GM19193 (cell line): ENCODE data around the gene NOTUM.

Source experiments
- POLR2A ChIP-seq: IDR thresholded peaks from 4 replicates; pipeline ENCODE4 v1.6.1; 2011; ENCODE audit not compliant: insufficient read depth, insufficient read length; ENCODE audit errors: extremely low read depth

NOTUM gene

DNA sequence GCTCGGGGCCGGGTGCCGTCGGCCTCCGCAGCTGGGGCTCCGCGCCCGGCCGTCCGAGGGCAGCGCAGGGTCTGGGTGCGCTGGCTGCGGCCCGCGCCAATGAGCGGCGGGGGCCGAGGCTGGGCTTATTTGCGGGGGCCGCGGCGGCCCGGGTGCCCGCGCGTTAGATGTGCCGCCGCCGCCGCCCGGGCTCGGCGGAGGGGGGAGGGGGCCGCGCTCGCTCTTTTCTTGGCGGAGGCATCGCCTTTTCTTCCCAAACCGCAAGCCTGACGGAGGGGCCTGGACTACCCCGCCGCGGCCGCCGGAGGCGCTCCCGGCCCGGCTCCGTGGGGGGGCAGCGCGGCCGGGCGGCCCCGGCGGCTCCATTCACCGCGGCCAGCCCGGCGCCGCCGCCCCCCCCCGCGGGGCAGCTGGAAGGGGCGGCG, at the start of gene NOTUM:
Gene NOTUM, minus strand, starts transcription at position 101 of the 425 bp plus-strand sequence. CDS start 278 bp downstream, outside the sequence.
- TF ChIP-seq POLR2A, result no peak

DNA sequence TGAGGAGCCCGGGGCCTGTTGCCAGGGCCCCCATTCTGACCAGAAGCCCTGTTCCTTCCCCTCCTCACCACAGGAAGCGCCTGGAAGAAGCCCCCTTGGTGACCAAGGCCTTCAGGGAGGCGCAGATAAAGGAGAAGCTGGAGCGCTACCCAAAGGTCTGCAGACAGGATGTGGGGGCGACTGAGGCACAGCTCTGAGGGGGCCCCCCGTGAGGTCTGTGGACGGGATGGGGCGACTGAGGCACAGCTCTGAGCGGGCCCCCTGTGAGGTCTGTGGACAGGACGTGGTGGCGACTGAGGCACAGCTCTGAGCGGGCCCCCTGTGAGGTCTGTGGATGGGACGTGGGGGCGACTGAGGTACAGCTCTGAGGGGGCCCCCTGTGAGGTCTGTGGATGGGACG, 48.4 kb upstream of the NOTUM start:
- TF ChIP-seq POLR2A, result no peak

DNA sequence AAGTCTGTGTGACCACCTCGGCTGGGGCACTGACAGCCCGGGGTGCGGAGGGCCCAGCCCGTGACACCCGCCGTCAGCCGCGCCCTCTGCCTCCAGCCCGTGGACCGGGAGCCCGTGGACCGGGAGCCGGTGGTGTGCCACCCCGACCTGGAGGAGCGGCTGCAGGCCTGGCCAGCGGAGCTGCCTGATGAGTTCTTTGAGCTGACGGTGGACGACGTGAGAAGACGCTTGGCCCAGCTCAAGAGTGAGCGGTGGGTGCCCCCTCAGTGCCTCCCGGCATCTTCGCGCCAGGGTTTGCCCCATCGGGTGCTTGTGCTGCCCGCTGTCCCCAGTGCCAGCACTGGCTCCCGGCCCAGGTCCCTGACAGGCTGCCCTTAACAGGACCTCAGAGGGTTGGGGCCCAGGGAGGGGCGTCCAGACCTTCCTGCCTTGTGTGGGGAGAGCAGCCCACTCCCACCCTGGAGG, 48.0 kb upstream of the NOTUM start:
- no peak for TF ChIP-seq POLR2A

DNA sequence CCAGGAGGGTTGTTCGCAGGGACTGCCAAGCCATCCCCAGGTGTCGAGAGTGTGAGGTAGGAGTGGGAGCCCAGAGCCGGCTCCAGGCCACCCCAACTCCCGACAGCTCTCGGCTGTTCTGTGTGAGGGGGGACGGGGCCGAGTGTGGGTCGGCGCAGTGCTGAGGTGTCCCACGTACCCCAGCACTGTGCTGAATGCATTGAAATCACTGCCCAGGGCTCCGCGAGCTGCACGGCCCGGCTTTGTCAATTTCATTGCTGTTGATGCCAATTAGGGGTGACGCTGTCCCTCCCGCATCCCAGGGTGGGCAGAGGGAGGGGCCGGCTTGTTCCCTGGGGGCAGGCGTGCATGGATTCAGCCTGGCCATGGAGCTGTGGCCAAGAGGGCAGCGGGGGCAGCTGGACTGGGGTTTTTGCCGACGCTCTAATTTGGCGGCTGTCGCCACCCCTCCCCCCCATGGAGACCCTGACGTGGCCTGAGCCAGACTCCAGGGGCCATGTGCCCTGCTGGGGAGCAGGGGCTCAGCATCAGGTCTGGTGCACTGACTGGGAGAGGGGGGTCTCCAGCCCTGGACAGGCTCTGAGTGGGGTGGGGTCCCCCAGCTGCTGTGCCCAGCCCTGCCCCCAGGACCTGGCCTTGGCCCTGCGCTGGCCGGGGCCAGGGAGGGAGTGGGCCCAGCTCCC, 47.4 kb upstream of the NOTUM start:
- TF ChIP-seq POLR2A, result no peak

DNA sequence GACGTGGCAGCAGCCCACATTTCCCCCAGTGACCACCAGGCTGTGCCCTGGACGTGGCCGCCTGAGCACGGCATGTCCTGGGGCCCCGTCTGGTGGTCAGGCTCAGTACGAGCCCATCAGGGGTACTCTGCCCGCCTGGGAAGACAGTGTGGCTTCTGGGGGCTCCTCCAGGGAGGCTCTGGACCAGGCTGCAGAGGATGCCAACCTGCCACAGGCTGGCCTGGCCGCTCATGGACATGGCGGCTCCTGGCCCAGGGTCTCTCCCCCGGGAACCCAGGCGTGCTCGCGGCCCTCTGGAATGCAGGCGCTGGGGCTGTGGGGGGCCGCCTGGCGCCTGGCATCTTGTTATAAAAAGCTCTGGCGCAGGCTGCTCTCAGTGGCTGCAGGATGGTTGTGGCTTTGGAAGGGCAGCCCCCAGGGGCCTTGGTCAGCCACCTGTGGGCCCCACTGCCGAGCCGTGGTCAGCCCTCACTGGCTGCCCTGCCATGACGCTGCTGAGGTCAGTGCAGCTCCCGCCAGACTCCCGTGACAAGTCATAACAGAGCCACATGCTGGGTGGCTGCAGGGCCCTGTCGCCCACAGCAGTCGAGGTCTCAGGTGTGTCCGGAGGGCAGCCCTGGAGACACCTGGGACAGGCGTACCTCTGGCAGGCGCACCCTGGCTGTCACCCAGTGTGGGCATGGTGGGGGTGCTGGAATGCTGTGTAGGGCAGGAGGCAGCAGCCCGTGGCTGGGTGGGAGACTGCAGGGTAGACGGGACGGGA, 46.7 kb upstream of the NOTUM start:
- no peak for TF ChIP-seq POLR2A

DNA sequence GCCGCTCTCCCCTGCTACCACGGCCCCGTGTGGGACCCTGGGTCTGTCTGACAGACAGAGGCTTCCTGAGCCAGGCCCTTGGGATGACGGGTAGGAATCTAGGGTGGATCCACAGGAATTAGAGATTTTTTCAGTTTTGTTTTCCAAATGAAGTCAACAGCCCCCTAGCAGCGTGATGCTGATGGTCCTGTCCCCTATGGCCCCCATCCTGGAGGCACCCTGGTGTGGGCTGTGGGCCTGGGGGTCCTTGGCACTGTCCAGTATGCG, 46.2 kb upstream of the NOTUM start:
- no peak for TF ChIP-seq POLR2A

DNA sequence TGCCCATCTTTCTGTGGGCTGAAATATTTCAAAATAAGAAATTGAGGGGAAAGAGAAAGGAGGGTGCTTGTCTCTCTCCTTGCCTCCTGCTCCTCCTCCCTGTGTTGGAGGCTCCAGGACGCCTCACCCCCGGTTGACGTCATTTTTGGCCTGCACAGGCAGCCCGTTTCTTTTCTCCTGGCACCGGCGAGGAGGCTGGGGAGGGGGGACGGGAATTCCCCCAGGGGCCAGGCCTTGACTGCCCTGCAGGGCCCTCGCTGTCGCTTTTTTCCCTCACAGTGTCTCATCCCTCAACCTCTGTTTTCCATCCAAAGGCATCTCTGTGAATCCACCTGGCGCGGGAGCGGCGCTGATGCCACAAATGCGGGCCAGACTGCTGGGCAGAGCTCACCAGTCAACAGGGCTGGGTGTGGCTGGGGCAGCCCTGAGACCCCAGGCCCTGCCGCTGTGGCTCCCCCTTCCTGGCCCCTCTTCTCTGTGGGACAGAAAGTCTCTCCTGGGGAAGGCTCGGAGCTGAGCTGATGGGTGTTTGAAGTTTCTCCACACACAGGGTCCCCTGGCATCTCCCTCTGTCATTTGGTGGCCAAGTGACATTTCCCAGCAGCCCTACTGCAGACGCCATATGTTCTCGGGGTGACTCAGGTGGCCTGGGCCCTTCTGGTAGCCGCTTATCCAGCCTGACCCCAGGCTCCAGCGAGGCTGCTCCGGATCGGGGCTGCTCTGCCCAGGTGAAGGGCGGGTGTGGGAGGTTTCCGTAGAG, 45.7 kb upstream of the NOTUM start:
- TF ChIP-seq POLR2A, result no peak

DNA sequence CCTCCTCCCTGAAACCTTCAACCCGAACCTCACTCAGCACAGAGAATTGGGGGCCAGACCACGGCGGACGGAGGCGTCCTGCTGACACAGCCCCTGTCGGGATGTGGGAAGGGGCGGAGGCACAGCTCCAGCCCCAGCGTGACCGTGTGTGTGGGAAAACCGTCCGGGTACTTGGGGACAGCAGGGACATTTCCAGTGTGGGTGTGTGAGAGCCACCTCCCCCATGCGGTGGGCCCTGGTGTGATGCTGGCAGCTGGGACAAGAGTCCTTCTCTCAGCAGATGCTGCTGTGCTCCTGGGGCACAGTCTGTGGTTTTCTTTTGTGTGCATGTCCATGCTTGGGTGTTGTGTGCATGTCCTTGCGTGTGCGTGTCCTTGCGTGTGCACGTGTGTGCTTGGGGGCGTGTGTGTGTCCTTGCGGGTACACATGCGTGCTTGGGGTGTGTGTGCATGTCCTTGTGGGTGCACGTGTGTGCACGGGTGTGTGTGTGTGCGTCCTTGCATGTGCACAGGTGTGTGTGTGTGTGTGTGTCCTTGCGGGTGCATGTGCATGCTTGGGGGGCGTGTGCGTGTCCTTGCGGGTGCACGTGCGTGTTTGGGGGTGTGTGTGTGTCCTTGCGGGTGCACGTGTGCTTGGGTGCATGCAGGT, 44.8 kb upstream of the NOTUM start:
- no peak for TF ChIP-seq POLR2A

DNA sequence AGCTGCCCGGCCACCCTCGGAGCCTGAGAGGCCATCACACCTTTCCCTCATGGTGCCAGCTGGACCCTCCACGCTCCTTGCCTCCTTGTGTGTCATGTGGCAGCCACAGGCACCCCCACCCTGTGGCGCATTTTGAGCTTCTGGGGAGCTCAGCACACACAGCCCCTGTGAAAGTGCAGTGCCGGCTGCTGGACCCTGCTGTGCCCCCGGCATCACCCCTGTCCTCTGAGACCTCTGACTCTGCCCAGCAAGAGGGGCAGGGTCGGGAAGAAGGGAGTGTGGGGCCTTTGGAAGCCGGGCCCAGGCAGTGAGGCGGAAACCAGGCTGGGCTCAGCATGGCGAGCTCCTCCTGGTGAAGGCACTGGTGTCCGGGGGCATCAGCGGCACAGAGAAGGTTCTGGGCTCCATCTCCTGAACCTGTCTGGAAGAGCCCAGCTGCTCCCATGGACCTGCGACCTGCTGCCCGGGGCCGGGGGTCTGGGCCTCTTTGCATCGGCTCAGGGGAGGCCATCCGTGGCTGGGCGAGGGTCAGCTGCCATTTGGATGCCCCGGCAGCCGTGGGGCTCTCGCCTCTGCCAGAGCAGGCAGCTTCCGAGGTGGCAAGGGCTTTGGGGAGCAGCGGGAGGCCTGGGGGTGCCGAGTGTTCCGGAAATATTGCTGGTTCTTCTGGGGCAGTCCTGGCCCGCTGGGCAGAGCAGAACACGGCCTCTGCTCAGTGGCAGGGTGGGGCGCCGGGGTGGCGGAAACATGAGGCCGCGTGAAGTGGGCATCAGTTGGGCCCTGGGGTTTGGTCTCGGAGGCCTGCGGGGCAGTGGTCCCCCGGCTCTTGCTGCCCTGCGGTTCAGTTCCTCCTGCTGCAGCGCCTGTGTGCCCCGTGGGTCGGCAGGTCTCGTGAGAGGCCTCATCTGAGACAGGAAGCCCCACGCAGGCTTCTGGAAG, 43.8 kb upstream of the NOTUM start:
- TF ChIP-seq POLR2A, result no peak

DNA sequence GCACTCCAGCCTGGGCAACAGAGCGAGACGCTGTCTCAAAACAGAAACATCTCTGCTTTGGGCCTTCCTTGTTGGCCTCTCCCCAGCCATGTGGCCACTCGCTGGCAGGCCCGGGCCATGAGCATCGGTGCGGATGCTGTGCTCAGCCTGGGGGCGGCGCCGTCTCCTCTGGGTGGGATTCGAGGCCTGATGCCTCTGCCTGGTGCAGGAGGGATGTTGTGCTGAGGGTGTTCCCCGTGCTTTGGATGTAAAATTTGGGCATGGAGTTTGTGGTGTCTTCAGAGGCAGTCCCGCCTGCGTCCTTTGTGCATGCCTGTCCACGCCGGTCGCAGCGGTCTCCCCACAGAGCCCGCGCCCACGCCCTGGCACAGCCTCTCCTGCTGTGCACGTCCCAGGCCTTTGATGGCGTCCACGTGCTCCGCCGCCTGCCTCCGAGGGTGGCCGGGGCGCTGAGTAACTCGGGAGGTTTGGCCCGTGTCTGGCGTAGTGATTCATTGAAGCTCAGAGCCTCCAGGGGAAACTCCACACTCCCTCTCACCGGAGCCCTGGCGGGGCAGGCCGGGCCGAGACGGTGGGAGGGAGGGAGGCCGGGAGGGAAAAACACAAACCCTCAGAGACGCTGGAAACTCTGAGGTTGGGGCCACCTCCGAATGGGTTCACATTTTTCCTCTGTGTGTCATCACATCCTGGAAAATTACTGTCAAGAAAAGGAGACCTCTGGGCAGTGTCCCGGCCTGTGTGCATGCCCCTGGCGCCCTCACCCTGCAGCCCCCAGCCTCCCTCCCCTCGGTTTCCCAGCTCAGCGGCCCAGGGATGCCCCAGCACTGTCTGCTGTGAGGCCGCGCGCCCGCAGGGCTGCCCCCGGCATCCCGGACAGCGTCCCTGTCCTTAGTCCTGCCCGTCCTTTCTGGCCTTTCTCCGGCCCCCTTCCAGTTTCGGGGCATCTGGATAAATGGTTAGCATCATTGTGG, 42.7 kb upstream of the NOTUM start:
- no peak for TF ChIP-seq POLR2A

DNA sequence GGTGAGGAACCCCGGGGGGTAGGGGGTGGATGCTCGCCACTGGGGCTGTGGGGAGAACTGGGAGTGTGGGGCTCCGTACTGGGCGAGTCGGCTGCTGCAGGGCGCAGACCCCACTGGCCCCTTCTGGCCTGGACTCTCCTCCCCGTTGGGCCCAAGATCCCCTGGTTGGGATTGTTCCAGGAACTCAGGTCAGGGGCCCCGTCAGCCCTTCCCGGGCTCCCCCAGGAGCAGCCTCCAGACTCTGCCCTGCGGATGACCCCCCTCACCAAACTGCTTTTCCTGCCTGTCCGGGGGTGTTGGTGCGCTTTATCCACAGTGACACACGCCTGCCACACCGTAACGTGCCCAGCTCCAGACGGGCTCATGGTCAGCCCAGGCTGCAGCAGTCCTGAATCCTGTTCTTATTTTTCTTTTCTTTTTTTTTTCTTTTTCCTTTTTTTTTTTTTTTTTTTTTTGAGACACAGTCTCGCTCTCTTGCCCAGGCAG, 40.6 kb upstream of the NOTUM start:
- no peak for TF ChIP-seq POLR2A

DNA sequence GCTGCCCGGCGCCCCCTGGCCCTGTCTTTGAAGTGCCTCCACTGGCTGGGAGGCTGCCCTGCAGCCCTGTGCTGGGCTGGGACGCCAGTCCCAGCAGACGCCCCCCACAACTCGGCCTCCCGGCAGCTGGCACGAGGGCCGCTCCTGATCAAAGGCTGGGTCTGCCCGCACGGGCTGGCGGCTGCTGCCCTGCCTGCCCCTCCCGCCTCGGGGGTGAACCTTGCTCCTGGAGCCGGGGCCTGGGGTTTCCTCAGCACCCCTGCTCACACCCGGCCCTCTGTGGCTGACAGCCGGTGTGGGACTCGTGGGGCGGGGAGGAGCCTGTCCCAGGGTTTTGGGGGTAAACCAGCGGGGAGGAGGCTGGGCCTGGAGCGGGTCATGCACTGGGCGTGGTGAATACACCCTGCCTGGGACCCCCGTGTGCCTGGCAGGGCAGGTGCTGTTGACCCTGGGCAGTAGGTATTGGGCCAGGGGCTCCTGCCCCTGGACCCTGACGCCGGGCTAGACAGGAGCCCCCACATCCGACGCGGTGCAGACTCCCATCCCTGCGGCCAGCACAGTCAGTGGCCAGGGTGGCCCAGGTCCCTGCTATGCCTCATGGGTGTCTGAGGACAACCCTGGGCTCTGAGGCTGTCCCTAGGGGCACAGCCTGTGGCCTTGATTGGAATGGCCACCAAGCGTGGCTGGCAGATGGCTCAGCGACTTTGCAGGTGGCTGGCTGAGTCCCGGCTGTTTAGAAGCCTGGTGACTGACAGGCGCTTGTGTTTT, 40.0 kb upstream of the NOTUM start:
- TF ChIP-seq POLR2A, result no peak
